Stimulated activated CD4-positive, alpha-beta T cell treated with anti-CD3 and anti-CD28 coated beads, Interleukin-4, amount 100 ng/mL, for 48 hours (primary cell): ENCODE data around the gene DCDC2C.

Experiments used
- DNase-seq, 2 donors: peaks; one replicate each; pipeline ENCODE4 v3.0.0-alpha.2; 2020; ENCODE audit warnings: low read depth in 2 of 2

The DCDC2C gene

GRCh38 chr2:3895021-3895420 lies 191.6 kb downstream of the DCDC2C start:
- no peak for DNase-seq
